ENCODE data around the gene NUTM2F. TPM values are rescaled to one million over a fixed set of nuclear protein-coding genes. Genes with fewer than 3 reads are reported as not detected.
"Not testable (repeated sequence)": the region's sequence is repeated elsewhere in the genome, so short reads cannot be mapped to it uniquely, and the experiment has no call there.

The NUTM2F gene
- total and polyA plus RNA-seq, 3 experiments from 2014 or later = not detected

DNA sequence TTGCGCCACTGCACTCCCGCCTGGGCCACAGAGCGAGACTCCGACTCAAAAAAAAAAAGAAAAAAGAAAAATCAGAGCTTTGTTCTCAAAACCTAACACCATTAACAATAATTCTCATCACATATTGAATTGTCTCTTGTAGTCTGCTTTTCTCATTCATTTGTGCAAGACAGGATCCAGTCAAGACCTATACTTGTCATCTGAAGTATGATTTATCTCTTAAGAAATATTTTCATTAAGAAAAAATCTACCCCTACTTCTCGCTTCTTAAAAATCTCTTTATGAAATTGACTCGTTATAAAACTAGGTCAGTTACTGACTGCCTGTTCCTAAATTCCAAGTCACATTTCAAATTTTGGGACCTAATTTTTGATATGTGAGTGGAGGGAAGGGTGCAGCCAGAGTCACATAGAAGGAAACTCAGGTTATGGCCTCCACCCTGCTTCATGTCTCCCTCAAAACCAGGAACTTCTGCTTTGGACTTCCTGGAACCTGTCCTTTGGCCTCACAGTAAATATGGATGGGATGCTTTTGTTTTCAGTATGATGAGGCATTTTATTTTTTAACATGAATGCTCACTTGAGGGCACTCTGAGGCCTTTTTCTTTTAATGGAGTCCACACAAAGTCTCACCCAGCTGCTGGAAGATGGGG is 50.4 kb downstream of the NUTM2F start:
- ChIA-PET POLR2A (no interaction called here), CTCF (no interaction called here)
- Histone ChIP-seq H3K9me3 (ENCODE audit: low read length) (peaks cover 11% of the 10 kb centered on the region), H3K4me1 (ENCODE audit: insufficient read depth, low read length) (no peaks in the 10 kb centered on the region), H3K4me3 (ENCODE audit: low read length) (no peak overlapping the region), H3K27me3 (ENCODE audit: insufficient read depth, low read length, poor library complexity, severe bottlenecking) (no peaks in the 10 kb centered on the region), H3K27ac (ENCODE audit: low read depth, low read length) (peak overlapping the region; percentile 15), H3K36me3 (ENCODE audit: insufficient read depth, low read length) (peaks cover 22% of the 10 kb centered on the region)
- no peak overlapping the region for H3K27ac Mint-ChIP-seq
- H3K4me1 Mint-ChIP-seq = peaks cover 10 to 31% (median 17%) of the 10 kb centered on the region in 3 donors
- H3K9me3 Mint-ChIP-seq = peaks cover 0 to 11% (median 4%) of the 10 kb centered on the region in 5 donors
- no peak for DNase-seq
- peaks cover 48 to 73% (median 54%) of the 10 kb centered on the region in 3 donors for H3K36me3 Mint-ChIP-seq
- H3K4me3 Mint-ChIP-seq = no peak overlapping the region
- no peaks in the 10 kb centered on the region for H3K27me3 Mint-ChIP-seq

- peaks cover 44 to 67% (median 49%) of the 10 kb centered on the region in 3 donors for H3K36me3 Mint-ChIP-seq
- H3K4me3 Mint-ChIP-seq; H3K4me1 ChIP-seq (ENCODE audit: insufficient read depth, low read length); DNase-seq; H3K27me3 Mint-ChIP-seq; H3K4me3 ChIP-seq (ENCODE audit: low read length); CTCF ChIA-PET; H3K27ac Mint-ChIP-seq; POLR2A ChIA-PET; H3K27me3 ChIP-seq (ENCODE audit: insufficient read depth, low read length, poor library complexity, severe bottlenecking): not testable (repeated sequence)
- peak overlapping the region; percentile 40 for H3K27ac ChIP-seq (ENCODE audit: low read depth, low read length)
- peaks cover 0 to 11% (median 4%) of the 10 kb centered on the region in 5 donors for H3K9me3 Mint-ChIP-seq
- peaks cover 19 to 36% (median 27%) of the 10 kb centered on the region in 3 donors for H3K4me1 Mint-ChIP-seq
- peaks cover 22% of the 10 kb centered on the region for H3K36me3 ChIP-seq (ENCODE audit: insufficient read depth, low read length)
- peaks cover 11% of the 10 kb centered on the region for H3K9me3 ChIP-seq (ENCODE audit: low read length)
Observed at GRCh38 chr9:94277029-94277428, 51.4 kb downstream of the NUTM2F start.

- H3K36me3 Mint-ChIP-seq = peaks cover 12 to 28% (median 17%) of the 10 kb centered on the region in 3 donors
- DNase-seq = no peak
- no peaks in the 10 kb centered on the region for H3K9me3 ChIP-seq (ENCODE audit: low read length)
- H3K4me3 ChIP-seq (ENCODE audit: low read length) = no peak overlapping the region
- H3K27me3 Mint-ChIP-seq = no peaks in the 10 kb centered on the region
- H3K4me1 ChIP-seq (ENCODE audit: insufficient read depth, low read length) = no peaks in the 10 kb centered on the region
- no peaks in the 10 kb centered on the region for H3K27me3 ChIP-seq (ENCODE audit: insufficient read depth, low read length, poor library complexity, severe bottlenecking)
- POLR2A ChIA-PET = no interaction called here
- H3K9me3 Mint-ChIP-seq = peaks cover 0 to 6% (median 0%) of the 10 kb centered on the region in 5 donors
- peaks cover 29 to 47% (median 42%) of the 10 kb centered on the region in 3 donors for H3K4me1 Mint-ChIP-seq
- H3K27ac ChIP-seq (ENCODE audit: low read depth, low read length) = peak overlapping the region; percentile 17
- no peaks in the 10 kb centered on the region for H3K36me3 ChIP-seq (ENCODE audit: insufficient read depth, low read length)
- CTCF ChIA-PET = no interaction called here
- peak overlapping the region in 2 of 8 donors; percentile 14 to 79 for H3K27ac Mint-ChIP-seq
- H3K4me3 Mint-ChIP-seq = no peak overlapping the region
Observed at GRCh38 chr9:94270009-94270408, 58.4 kb downstream of the NUTM2F start.

DNA sequence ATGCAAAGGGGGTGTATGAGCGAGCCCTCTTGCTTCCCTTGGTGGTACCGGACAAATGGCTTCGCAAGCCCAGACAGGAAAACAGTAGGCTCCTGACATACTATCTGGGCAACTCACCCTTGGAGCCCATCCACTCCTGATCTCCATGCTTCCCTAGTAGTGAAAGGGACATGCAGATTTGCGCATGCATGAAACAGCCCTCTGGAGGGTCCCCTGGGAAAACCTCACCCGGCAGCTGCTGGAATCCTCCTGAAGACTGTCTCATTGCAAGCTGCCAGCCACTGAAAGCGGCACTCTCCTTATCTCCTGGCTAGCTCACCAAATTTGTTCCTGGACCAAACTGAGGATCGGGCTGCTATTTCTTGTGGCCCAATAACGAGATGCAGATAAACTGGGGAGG is 59.2 kb downstream of the NUTM2F start:
- CTCF ChIA-PET = no interaction called here

More for the DNA sequence above, 59.2 kb downstream of the NUTM2F start:
- H3K27ac Mint-ChIP-seq = peak overlapping the region in 1 of 8 donors; percentile 42
- H3K36me3 Mint-ChIP-seq = peaks cover 10 to 29% (median 17%) of the 10 kb centered on the region in 3 donors
- Histone ChIP-seq H3K9me3 (ENCODE audit: low read length) (no peaks in the 10 kb centered on the region), H3K27me3 (ENCODE audit: insufficient read depth, low read length, poor library complexity, severe bottlenecking) (no peaks in the 10 kb centered on the region), H3K4me1 (ENCODE audit: insufficient read depth, low read length) (no peaks in the 10 kb centered on the region), H3K4me3 (ENCODE audit: low read length) (no peak overlapping the region), H3K36me3 (ENCODE audit: insufficient read depth, low read length) (no peaks in the 10 kb centered on the region), H3K27ac (ENCODE audit: low read depth, low read length) (peak overlapping the region; percentile 51)
- no peak for DNase-seq
- no peaks in the 10 kb centered on the region for H3K27me3 Mint-ChIP-seq
- POLR2A ChIA-PET = no interaction called here
- peaks cover 0 to 6% (median 0%) of the 10 kb centered on the region in 5 donors for H3K9me3 Mint-ChIP-seq
- H3K4me1 Mint-ChIP-seq = peaks cover 26 to 43% (median 41%) of the 10 kb centered on the region in 3 donors
- no peak overlapping the region for H3K4me3 Mint-ChIP-seq

Other genes with a start within 250 kb of the NUTM2F start
- gene PTPDC1, start 244.2 kb downstream of the NUTM2F start, total RNA-seq = 1 to 10 TPM; 5.7 to 6.2 TPM
- gene PTPDC1, start 244.2 kb downstream of the NUTM2F start, polyA plus RNA-seq = 1.8 TPM
- gene ZNF169, start 69.3 kb downstream of the NUTM2F start, total RNA-seq = 1 to 10 TPM; 5.3 to 6.3 TPM
- gene ZNF169, start 69.3 kb downstream of the NUTM2F start, polyA plus RNA-seq = 3.8 TPM
- gene PCAT7, start 226.4 kb upstream of the NUTM2F start, total RNA-seq = not detected
- not detected for gene PCAT7, start 226.4 kb upstream of the NUTM2F start, polyA plus RNA-seq

All from CD8-positive, alpha-beta memory T cell (primary cell).